Adrenal gland (tissue), 12 donors: ENCODE results near the gene EXOC4. TPM values are rescaled to one million over a fixed set of nuclear protein-coding genes. Genes with fewer than 3 reads are reported as not detected.
A peak's percentile ranks its signal among the peaks of the same experiment; 100 is the strongest.
"Not testable (repeated sequence)": the region's sequence is repeated elsewhere in the genome, so short reads cannot be mapped to it uniquely, and the experiment has no call there.

Source experiments
- DNase-seq, 7 donors: peaks; one replicate each; pipeline ENCODE4 v3.0.0-alpha.2; 2019 to 2020
- H3K27ac ChIP-seq, 5 donors: fragments of 200-600 bp; sonication (generic) in 4 of 5; 1 replicate in 3 of 5; 2 replicates in 2 of 5; pipeline versions ENCODE4 v1.5.1 to v1.8.0; 2016 to 2020; ENCODE audit warnings: mild to moderate bottlenecking in 1 of 5
- H3K27me3 ChIP-seq: fragments of 200-600 bp; 2 replicates; pipeline ENCODE4 v1.8.0; 2021
- H3K36me3 ChIP-seq, 2 donors: fragments of 200-600 bp; replicated peaks in 1 of 2; 1 replicate in 1 of 2; 2 replicates in 1 of 2; pipeline versions ENCODE4 v1.5.1 to v1.8.0; 2018 to 2022
- H3K4me1 ChIP-seq, 2 donors: fragments of 200-600 bp; replicated peaks in 1 of 2; 1 replicate in 1 of 2; 2 replicates in 1 of 2; pipeline versions ENCODE4 v1.5.1 to v1.8.0; 2018 to 2021
- H3K4me3 ChIP-seq, 4 donors: fragments of 200-600 bp; sonication (generic) in 3 of 4; one replicate each; pipeline ENCODE4 v1.5.1; 2016 to 2018
- H3K9me3 ChIP-seq, 3 donors: fragments of 200-600 bp; sonication (generic) in 1 of 3; replicated peaks in 1 of 3; 1 replicate in 2 of 3; 2 replicates in 1 of 3; pipeline versions ENCODE4 v1.5.1 to v1.8.0; 2016 to 2021
- POLR2A ChIP-seq, 2 donors: fragments of 450-650 bp; IDR thresholded peaks; one replicate each; pipeline ENCODE4 v1.6.1; 2017; ENCODE audit warnings: antibody characterized with exemption in 2 of 2, mild to moderate bottlenecking in 2 of 2, moderate library complexity in 1 of 2
- WGBS, 4 donors: extraction: QIAGEN DNeasy Blood & Tissue Kit in 2 of 4; methylation state at CpG; one replicate each; pipeline versions ENCODE4 v1.1.5 to v1.1.7; 2013 to 2017; 5-methylcytosine and 5-hydroxymethylcytosine counted together
- intact Hi-C, 2 donors: fragments of 100-400 bp; cut with DNase I; formaldehyde crosslinking; loops; one replicate each; pipeline versions ENCODE4 v1.14.1 to v1.15.0; 2022 to 2023
- polyA plus RNA-seq, 3 donors: library from polyadenylated mRNA; stranded (reverse); fragments of 200-250 nt in 2 of 3; fragments of 350-450 nt in 1 of 3; fragmentation: Illumina TruSeq in 1 of 3; extraction: RNeasy Lipid Tissue Mini Kit (QIAGEN cat#74804) in 1 of 3; gene quantifications; one replicate each; pipeline ENCODE4 v1.2.3, GENCODE V29; 2013 to 2014
- total RNA-seq, 9 donors: library from RNA; depleted of rRNA in 4 of 9; stranded (reverse); fragments of >200 nt in 4 of 9; fragments of 120-200 nt in 1 of 9; fragmentation: NEBNext Ultra II Directional in 1 of 9; extraction: Animal tissue kit (Norgen Biotek cat#: 25700) in 1 of 9; gene quantifications; one replicate each; pipeline versions ENCODE4 v1.1.0 to v1.2.4, GENCODE V29; 2013 to 2023
- TF ChIP-seq, protein P1 (sequence below), 6 experiments: fragments of 450-650 bp in 4 of 6; fragments of 200-600 bp in 2 of 6; sonication (generic) in 1 of 6; IDR thresholded peaks; 1 replicate in 5 of 6; 2 replicates in 1 of 6; pipeline versions ENCODE4 v1.5.1 to v1.8.0; 2016 to 2021; ENCODE audit warnings: antibody characterized with exemption in 6 of 6, mild to moderate bottlenecking in 2 of 6, moderate library complexity in 1 of 6
- donor health status: healthy with polysubstance abuse.
- donor health status: Bipolar disorder and iron deficiency.
- donor health status: DM: yes; HTN: yes; CAD: no.
- donor health status: DM: no; HTN: no; CAD: no.
- donor health status: DM: no; HTN: no; CAD: no.
- donor health status: DM: yes; HTN: yes; CAD: no.

EXOC4 gene
- total and polyA plus RNA-seq, 12 donors: 12.5 to 93.8 (median 67.4) TPM

- Histone ChIP-seq H3K27me3 (no peaks in the 10 kb centered on the region), H3K27ac (no peak overlapping the region), H3K4me1 (peaks cover 0 to 4% of the 10 kb centered on the region in 2 donors), H3K9me3 (no peaks in the 10 kb centered on the region), H3K4me3 (no peak overlapping the region), H3K36me3 (peaks cover 0 to 5% of the 10 kb centered on the region in 2 donors)
- intact Hi-C loops: no loop called here
- WGBS, 4 donors: 79 to 90% (median 83%) methylated on average over 8 of the region's 8 CpGs
- no peak for TF ChIP-seq POLR2A (IDR thresholded peaks at IDR 0.05)
- TF ChIP-seq, protein P1, sequence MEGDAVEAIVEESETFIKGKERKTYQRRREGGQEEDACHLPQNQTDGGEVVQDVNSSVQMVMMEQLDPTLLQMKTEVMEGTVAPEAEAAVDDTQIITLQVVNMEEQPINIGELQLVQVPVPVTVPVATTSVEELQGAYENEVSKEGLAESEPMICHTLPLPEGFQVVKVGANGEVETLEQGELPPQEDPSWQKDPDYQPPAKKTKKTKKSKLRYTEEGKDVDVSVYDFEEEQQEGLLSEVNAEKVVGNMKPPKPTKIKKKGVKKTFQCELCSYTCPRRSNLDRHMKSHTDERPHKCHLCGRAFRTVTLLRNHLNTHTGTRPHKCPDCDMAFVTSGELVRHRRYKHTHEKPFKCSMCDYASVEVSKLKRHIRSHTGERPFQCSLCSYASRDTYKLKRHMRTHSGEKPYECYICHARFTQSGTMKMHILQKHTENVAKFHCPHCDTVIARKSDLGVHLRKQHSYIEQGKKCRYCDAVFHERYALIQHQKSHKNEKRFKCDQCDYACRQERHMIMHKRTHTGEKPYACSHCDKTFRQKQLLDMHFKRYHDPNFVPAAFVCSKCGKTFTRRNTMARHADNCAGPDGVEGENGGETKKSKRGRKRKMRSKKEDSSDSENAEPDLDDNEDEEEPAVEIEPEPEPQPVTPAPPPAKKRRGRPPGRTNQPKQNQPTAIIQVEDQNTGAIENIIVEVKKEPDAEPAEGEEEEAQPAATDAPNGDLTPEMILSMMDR (IDR thresholded peaks at IDR 0.05): no peak
- DNase-seq: no peak
These were observed 22.1 kb downstream of the EXOC4 start for GRCh38 chr7:133275008-133275407.

DNA sequence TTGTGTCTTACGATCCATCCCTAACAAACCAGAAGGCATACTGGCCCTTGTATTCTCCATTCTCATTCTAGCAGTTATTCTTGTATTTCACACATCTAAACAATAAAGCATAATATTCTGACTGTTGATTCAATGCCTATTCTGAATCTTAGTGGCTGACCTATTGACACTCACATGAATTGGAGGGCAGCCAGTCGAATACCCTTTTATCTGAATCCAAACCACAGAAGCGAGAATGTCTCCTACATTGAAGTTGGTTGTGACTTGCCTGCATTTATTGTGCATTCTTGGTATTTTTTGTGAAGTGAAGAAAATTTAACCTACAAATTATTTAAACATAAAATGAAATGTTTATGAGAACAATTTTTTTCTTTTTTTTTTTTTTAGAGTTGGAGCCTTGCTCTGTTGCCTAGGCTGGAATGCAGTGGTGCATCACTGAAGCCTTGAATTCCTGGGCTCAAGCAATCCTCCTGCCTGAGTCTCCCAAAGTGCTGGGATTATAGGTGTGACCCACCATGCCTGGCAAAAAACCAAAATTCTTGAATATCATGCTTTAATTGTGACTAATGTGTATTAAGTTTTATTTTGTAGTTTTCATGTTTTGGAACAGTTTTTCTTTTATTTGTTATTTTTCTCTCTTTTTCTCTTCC is 22.7 kb downstream of the EXOC4 start:
- Histone ChIP-seq H3K4me3 (no peak overlapping the region), H3K4me1 (peaks cover 0 to 4% of the 10 kb centered on the region in 2 donors), H3K36me3 (peaks cover 0 to 5% of the 10 kb centered on the region in 2 donors), H3K27ac (no peak overlapping the region), H3K9me3 (no peaks in the 10 kb centered on the region), H3K27me3 (no peaks in the 10 kb centered on the region)
- no peak for TF ChIP-seq POLR2A (IDR thresholded peaks at IDR 0.05)
- TF ChIP-seq, protein P1 (IDR thresholded peaks at IDR 0.05): no peak
- DNase-seq: peak in 1 of 7 donors; percentile 26
- intact Hi-C loops: no loop called here
- WGBS, 4 donors: 59 to 77% (median 66%) methylated on average over 3 of the region's 3 CpGs

- H3K4me1 ChIP-seq, H3K4me3 ChIP-seq, H3K27me3 ChIP-seq, intact Hi-C loops, H3K27ac ChIP-seq, H3K9me3 ChIP-seq, H3K36me3 ChIP-seq, DNase-seq: not testable (repeated sequence)
- WGBS, 4 donors: 93 to 100% (median 98%) methylated on average over 2 to 3 of the region's 3 CpGs
These were observed 26.1 kb downstream of the EXOC4 start for GRCh38 chr7:133278975-133279374.

DNA sequence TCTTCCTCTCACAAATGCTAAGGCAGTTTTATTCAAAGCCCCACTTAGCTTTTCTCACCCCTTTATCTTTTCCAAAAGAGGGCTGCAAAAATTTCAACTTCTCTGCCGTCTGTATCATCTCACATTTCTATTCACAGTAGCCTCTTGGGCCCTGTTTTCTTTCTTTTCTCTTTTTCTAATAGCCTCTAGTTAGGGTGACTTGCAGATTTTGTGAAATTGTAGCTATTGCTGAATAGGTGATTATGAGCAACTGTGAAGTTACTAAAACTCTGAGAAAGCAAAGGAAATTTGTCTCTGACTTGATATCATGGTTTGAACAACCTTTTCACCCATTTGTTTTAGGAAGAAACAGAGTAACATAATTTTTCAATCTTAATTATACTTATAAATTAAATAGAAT is 29.2 kb downstream of the EXOC4 start:
- 87 to 96% (median 95%) methylated on average over 1 of the region's 1 CpG for WGBS, 4 donors
- Histone ChIP-seq H3K4me3 (no peak overlapping the region), H3K36me3 (no peaks in the 10 kb centered on the region), H3K4me1 (no peaks in the 10 kb centered on the region), H3K27ac (no peak overlapping the region), H3K9me3 (no peaks in the 10 kb centered on the region), H3K27me3 (no peaks in the 10 kb centered on the region)
- intact Hi-C loops: no loop called here
- DNase-seq: no peak
- TF ChIP-seq POLR2A (IDR thresholded peaks at IDR 0.05): no peak
- TF ChIP-seq, protein P1 (IDR thresholded peaks at IDR 0.05): no peak

GRCh38 chr7:133284092-133284491 is 31.2 kb downstream of the EXOC4 start:
- intact Hi-C loops: no loop called here
- DNase-seq: no peak
- no peaks in the 10 kb centered on the region for H3K9me3 ChIP-seq
- H3K27ac ChIP-seq: no peak overlapping the region
- H3K36me3 ChIP-seq: no peaks in the 10 kb centered on the region
- 94 to 97% (median 95%) methylated on average over 2 of the region's 2 CpGs for WGBS, 4 donors
- TF ChIP-seq POLR2A (IDR thresholded peaks at IDR 0.05): no peak
- TF ChIP-seq, protein P1 (IDR thresholded peaks at IDR 0.05): no peak
- no peaks in the 10 kb centered on the region for H3K27me3 ChIP-seq
- no peak overlapping the region for H3K4me3 ChIP-seq
- no peaks in the 10 kb centered on the region for H3K4me1 ChIP-seq
